GM23338 (cell line): ENCODE data around the gene SUMO4. TPM values are rescaled to one million over a fixed set of nuclear protein-coding genes. Genes with fewer than 3 reads are reported as not detected.

ENCODE experiments used
- ATAC-seq: fragments of 200-7000 bp; cut with Tn5 transposase; 3 replicates; pipeline ENCODE4 v1.9.1; 2020
- DNase-seq: peaks from one replicate; pipeline ENCODE4 v3.0.0-alpha.2; 2015; ENCODE audit warnings: low spot score
- H2AFZ ChIP-seq: fragments of 200-600 bp; sonication (generic); 2 replicates; pipeline ENCODE4 v1.8.0; 2016; ENCODE audit warnings: antibody characterized with exemption, mild to moderate bottlenecking, moderate library complexity
- H3F3A ChIP-seq: fragments of 200-600 bp; sonication (generic); replicated peaks from 2 replicates; pipeline ENCODE4 v1.8.0; 2017; ENCODE audit warnings: antibody characterized with exemption, mixed run types, low read depth
- H3K27ac ChIP-seq: fragments of 200-600 bp; sonication (generic); 2 replicates; pipeline ENCODE4 v1.6.1; 2016; ENCODE audit warnings: low read depth
- H3K27me3 ChIP-seq: fragments of 200-600 bp; sonication (generic); 2 replicates; pipeline ENCODE4 v1.8.0; 2016; ENCODE audit warnings: mild to moderate bottlenecking, mixed run types, moderate library complexity; ENCODE audit not compliant: insufficient read depth
- H3K36me3 ChIP-seq: fragments of 200-600 bp; sonication (generic); 2 replicates; pipeline ENCODE4 v1.8.0; 2016; ENCODE audit warnings: mild to moderate bottlenecking; ENCODE audit not compliant: insufficient read depth
- H3K4me1 ChIP-seq: fragments of 200-600 bp; sonication (generic); 2 replicates; pipeline ENCODE4 v1.8.0; 2016; ENCODE audit warnings: mild to moderate bottlenecking, moderate library complexity; ENCODE audit not compliant: insufficient read depth
- H3K4me2 ChIP-seq: fragments of 200-600 bp; sonication (generic); 2 replicates; pipeline ENCODE4 v1.7.1; 2017; ENCODE audit warnings: mixed run types
- H3K4me3 ChIP-seq: fragments of 200-600 bp; sonication (generic); 2 replicates; pipeline ENCODE4 v1.6.1; 2016; ENCODE audit warnings: mixed run types
- H3K79me2 ChIP-seq: fragments of 200-600 bp; sonication (generic); replicated peaks from 2 replicates; pipeline ENCODE4 v1.8.0; 2017; ENCODE audit warnings: mild to moderate bottlenecking; ENCODE audit not compliant: insufficient read depth
- H3K9me2 ChIP-seq: fragments of 200-600 bp; sonication (generic); 2 replicates; pipeline ENCODE4 v1.8.0; 2017; ENCODE audit not compliant: insufficient read depth
- H4K20me1 ChIP-seq: fragments of 200-600 bp; sonication (generic); replicated peaks from 2 replicates; pipeline ENCODE4 v1.8.0; 2017; ENCODE audit warnings: mild to moderate bottlenecking; ENCODE audit not compliant: insufficient read depth
- H3K27ac Mint-ChIP-seq: 2 replicates; pipeline ENCODE4 v1.8.0; 2020; ENCODE audit warnings: inconsistent platforms, mild to moderate bottlenecking, moderate library complexity, mixed read lengths
- H3K27me3 Mint-ChIP-seq: 3 replicates; pipeline ENCODE4 v1.8.0; 2022; ENCODE audit warnings: low read depth, mild to moderate bottlenecking, moderate library complexity, mixed read lengths, inconsistent platforms; ENCODE audit not compliant: insufficient read depth, poor library complexity
- H3K36me3 Mint-ChIP-seq: 3 replicates; pipeline ENCODE4 v1.8.0; 2021; ENCODE audit warnings: low read depth, mild to moderate bottlenecking, inconsistent platforms, moderate library complexity, mixed read lengths
- H3K4me1 Mint-ChIP-seq: 3 replicates; pipeline ENCODE4 v1.8.0; 2020; ENCODE audit warnings: mild to moderate bottlenecking, inconsistent platforms, mixed read lengths
- H3K4me3 Mint-ChIP-seq: 3 replicates; pipeline ENCODE4 v1.8.0; 2021; ENCODE audit warnings: moderate library complexity, mild to moderate bottlenecking, inconsistent platforms, mixed read lengths
- H3K9me3 Mint-ChIP-seq: 3 replicates; pipeline ENCODE4 v1.8.0; 2020; ENCODE audit warnings: moderate library complexity, mild to moderate bottlenecking, inconsistent platforms, mixed read lengths
- CREB1 ChIP-seq: fragments of 250-450 bp; sonication (Bioruptor Pico); IDR thresholded peaks from 2 replicates; pipeline ENCODE4 v1.5.0; 2020; ENCODE audit warnings: low read depth, mild to moderate bottlenecking, moderate library complexity
- EZH2 ChIP-seq: fragments of 200-600 bp; sonication (generic); IDR thresholded peaks from one replicate; pipeline ENCODE4 v1.8.0; 2017; ENCODE audit warnings: antibody characterized with exemption, mild to moderate bottlenecking, low read depth; ENCODE audit not compliant: unreplicated experiment
- EZH2phosphoT487 ChIP-seq: fragments of 200-600 bp; sonication (generic); IDR thresholded peaks from one replicate; pipeline ENCODE4 v1.8.1; 2018; ENCODE audit warnings: antibody characterized with exemption; ENCODE audit not compliant: unreplicated experiment
- JUNB ChIP-seq: IDR thresholded peaks from one replicate; pipeline ENCODE4 v1.6.1; 2016; ENCODE audit warnings: antibody characterized with exemption; ENCODE audit not compliant: unreplicated experiment
- NANOG ChIP-seq: IDR thresholded peaks from 2 replicates; pipeline ENCODE4 v1.6.1; 2016; ENCODE audit warnings: antibody characterized with exemption, borderline replicate concordance
- POLR2AphosphoS5 ChIP-seq: IDR thresholded peaks from 2 replicates; pipeline ENCODE4 v1.6.1; 2016; ENCODE audit warnings: antibody characterized with exemption, low read depth
- STAT1 ChIP-seq: IDR thresholded peaks from one replicate; pipeline ENCODE4 v1.6.1; 2016; ENCODE audit warnings: antibody characterized with exemption; ENCODE audit not compliant: unreplicated experiment
- ZNF114 ChIP-seq: fragments of 250-450 bp; sonication (Bioruptor Pico); IDR thresholded peaks from 2 replicates; pipeline ENCODE4 v1.5.0; 2020; ENCODE audit warnings: mild to moderate bottlenecking, moderate library complexity
- ZNF331 ChIP-seq: fragments of 250-450 bp; sonication (Bioruptor Pico); IDR thresholded peaks from 2 replicates; pipeline ENCODE4 v1.5.0; 2020; ENCODE audit warnings: low read depth, mild to moderate bottlenecking, moderate library complexity
- polyA plus RNA-seq: library from polyadenylated mRNA; unstranded; fragments of >200 nt; fragmentation: Nextera tagmentation; extraction: Ambion mirVana; gene quantifications from 2 replicates; pipeline ENCODE4 v1.2.1, GENCODE V29; 2016
- total RNA-seq: library from RNA; depleted of rRNA; stranded (reverse); fragments of >200 nt; shearing (Covaris generic); gene quantifications from 2 replicates; pipeline ENCODE4 v1.2.3, GENCODE V29; 2014
- TF ChIP-seq, protein P1 (sequence below), 2 experiments: fragments of 200-600 bp in 1 of 2; sonication (generic) in 1 of 2; conservative IDR thresholded peaks; 2 replicates each; pipeline versions ENCODE4 v1.5.1 to v1.6.1; 2016 to 2017; ENCODE audit warnings: antibody characterized with exemption in 2 of 2, low read depth in 2 of 2, mild to moderate bottlenecking in 2 of 2, moderate library complexity in 1 of 2
- TF ChIP-seq, protein P2 (sequence below): IDR thresholded peaks from 2 replicates; pipeline ENCODE4 v1.6.1; 2016; ENCODE audit warnings: antibody characterized with exemption
- TF ChIP-seq, protein P3 (sequence below): fragments of 250-450 bp; sonication (Bioruptor Pico); IDR thresholded peaks from 2 replicates; pipeline ENCODE4 v1.5.0; 2020; ENCODE audit warnings: mild to moderate bottlenecking, moderate library complexity
- TF ChIP-seq, protein P4 (sequence below): IDR thresholded peaks from one replicate; pipeline ENCODE4 v1.6.1; 2018; ENCODE audit warnings: antibody characterized with exemption; ENCODE audit not compliant: unreplicated experiment

The SUMO4 gene
- total and polyA plus RNA-seq, 2 experiments from 2014 or later, result 1.9 to 2.1 TPM

DNA sequence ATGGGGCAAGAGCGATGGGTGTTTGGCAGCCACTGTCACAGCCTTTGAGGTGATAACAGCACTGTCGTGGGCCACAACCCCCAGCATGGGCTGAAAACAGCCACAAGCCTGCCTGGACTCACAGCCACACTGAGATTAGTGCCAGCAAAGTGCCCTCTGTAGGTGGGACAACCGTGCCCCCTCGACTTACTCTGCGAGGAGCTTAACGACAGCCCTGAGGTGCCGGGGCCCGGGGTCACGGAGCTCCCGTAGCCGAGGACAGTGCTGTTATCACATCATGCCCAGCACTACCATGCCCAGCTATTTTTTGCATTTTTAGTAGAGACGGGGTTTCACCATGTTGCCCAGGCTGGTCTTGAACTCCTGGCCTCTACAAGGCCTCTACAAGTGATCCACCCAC, 36.6 kb downstream of the SUMO4 start:
- Histone ChIP-seq H3K27ac (no peak overlapping the region), H3K4me3 (no peak overlapping the region), H3K4me1 (no peaks in the 10 kb centered on the region), H3F3A (no peaks in the 10 kb centered on the region), H2AFZ (no peak overlapping the region), H3K27me3 (no peaks in the 10 kb centered on the region), H3K36me3 (no peaks in the 10 kb centered on the region), H4K20me1 (no peaks in the 10 kb centered on the region), H3K4me2 (no peak overlapping the region), H3K79me2 (no peaks in the 10 kb centered on the region), H3K9me2 (no peaks in the 10 kb centered on the region)
- ATAC-seq (no peak), DNase-seq (no peak)
- no peak overlapping the region for H3K4me3 Mint-ChIP-seq
- no peaks in the 10 kb centered on the region for H3K9me3 Mint-ChIP-seq
- H3K27ac Mint-ChIP-seq, result no peak overlapping the region
- no peaks in the 10 kb centered on the region for H3K36me3 Mint-ChIP-seq
- H3K4me1 Mint-ChIP-seq, result peaks cover 11% of the 10 kb centered on the region; the same call in 2 of the 3 replicates
- TF ChIP-seq, protein P1, sequence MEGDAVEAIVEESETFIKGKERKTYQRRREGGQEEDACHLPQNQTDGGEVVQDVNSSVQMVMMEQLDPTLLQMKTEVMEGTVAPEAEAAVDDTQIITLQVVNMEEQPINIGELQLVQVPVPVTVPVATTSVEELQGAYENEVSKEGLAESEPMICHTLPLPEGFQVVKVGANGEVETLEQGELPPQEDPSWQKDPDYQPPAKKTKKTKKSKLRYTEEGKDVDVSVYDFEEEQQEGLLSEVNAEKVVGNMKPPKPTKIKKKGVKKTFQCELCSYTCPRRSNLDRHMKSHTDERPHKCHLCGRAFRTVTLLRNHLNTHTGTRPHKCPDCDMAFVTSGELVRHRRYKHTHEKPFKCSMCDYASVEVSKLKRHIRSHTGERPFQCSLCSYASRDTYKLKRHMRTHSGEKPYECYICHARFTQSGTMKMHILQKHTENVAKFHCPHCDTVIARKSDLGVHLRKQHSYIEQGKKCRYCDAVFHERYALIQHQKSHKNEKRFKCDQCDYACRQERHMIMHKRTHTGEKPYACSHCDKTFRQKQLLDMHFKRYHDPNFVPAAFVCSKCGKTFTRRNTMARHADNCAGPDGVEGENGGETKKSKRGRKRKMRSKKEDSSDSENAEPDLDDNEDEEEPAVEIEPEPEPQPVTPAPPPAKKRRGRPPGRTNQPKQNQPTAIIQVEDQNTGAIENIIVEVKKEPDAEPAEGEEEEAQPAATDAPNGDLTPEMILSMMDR (conservative IDR thresholded peaks at IDR 0.05; ENCODE audit: low read depth in 2 of 2), result no peak
- TF ChIP-seq EZH2, result no peak
- TF ChIP-seq ZNF331 (CRISPR knock-in tag), result no peak
- TF ChIP-seq JUNB, result no peak
- TF ChIP-seq, protein P2, sequence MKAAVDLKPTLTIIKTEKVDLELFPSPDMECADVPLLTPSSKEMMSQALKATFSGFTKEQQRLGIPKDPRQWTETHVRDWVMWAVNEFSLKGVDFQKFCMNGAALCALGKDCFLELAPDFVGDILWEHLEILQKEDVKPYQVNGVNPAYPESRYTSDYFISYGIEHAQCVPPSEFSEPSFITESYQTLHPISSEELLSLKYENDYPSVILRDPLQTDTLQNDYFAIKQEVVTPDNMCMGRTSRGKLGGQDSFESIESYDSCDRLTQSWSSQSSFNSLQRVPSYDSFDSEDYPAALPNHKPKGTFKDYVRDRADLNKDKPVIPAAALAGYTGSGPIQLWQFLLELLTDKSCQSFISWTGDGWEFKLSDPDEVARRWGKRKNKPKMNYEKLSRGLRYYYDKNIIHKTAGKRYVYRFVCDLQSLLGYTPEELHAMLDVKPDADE, result no peak
- TF ChIP-seq, protein P3, sequence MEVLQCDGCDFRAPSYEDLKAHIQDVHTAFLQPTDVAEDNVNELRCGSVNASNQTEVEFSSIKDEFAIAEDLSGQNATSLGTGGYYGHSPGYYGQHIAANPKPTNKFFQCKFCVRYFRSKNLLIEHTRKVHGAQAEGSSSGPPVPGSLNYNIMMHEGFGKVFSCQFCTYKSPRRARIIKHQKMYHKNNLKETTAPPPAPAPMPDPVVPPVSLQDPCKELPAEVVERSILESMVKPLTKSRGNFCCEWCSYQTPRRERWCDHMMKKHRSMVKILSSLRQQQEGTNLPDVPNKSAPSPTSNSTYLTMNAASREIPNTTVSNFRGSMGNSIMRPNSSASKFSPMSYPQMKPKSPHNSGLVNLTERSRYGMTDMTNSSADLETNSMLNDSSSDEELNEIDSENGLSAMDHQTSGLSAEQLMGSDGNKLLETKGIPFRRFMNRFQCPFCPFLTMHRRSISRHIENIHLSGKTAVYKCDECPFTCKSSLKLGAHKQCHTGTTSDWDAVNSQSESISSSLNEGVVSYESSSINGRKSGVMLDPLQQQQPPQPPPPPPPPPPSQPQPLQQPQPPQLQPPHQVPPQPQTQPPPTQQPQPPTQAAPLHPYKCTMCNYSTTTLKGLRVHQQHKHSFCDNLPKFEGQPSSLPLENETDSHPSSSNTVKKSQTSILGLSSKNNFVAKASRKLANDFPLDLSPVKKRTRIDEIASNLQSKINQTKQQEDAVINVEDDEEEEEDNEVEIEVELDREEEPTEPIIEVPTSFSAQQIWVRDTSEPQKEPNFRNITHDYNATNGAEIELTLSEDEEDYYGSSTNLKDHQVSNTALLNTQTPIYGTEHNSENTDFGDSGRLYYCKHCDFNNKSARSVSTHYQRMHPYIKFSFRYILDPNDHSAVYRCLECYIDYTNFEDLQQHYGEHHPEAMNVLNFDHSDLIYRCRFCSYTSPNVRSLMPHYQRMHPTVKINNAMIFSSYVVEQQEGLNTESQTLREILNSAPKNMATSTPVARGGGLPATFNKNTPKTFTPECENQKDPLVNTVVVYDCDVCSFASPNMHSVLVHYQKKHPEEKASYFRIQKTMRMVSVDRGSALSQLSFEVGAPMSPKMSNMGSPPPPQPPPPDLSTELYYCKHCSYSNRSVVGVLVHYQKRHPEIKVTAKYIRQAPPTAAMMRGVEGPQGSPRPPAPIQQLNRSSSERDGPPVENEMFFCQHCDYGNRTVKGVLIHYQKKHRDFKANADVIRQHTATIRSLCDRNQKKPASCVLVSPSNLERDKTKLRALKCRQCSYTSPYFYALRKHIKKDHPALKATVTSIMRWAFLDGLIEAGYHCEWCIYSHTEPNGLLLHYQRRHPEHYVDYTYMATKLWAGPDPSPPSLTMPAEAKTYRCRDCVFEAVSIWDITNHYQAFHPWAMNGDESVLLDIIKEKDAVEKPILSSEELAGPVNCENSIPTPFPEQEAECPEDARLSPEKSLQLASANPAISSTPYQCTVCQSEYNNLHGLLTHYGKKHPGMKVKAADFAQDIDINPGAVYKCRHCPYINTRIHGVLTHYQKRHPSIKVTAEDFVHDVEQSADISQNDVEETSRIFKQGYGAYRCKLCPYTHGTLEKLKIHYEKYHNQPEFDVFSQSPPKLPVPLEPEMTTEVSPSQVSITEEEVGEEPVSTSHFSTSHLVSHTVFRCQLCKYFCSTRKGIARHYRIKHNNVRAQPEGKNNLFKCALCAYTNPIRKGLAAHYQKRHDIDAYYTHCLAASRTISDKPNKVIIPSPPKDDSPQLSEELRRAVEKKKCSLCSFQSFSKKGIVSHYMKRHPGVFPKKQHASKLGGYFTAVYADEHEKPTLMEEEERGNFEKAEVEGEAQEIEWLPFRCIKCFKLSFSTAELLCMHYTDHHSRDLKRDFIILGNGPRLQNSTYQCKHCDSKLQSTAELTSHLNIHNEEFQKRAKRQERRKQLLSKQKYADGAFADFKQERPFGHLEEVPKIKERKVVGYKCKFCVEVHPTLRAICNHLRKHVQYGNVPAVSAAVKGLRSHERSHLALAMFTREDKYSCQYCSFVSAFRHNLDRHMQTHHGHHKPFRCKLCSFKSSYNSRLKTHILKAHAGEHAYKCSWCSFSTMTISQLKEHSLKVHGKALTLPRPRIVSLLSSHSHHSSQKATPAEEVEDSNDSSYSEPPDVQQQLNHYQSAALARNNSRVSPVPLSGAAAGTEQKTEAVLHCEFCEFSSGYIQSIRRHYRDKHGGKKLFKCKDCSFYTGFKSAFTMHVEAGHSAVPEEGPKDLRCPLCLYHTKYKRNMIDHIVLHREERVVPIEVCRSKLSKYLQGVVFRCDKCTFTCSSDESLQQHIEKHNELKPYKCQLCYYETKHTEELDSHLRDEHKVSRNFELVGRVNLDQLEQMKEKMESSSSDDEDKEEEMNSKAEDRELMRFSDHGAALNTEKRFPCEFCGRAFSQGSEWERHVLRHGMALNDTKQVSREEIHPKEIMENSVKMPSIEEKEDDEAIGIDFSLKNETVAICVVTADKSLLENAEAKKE (CRISPR knock-in tag), result no peak
- TF ChIP-seq POLR2AphosphoS5, result no peak
- TF ChIP-seq STAT1, result no peak
- TF ChIP-seq, protein P4, sequence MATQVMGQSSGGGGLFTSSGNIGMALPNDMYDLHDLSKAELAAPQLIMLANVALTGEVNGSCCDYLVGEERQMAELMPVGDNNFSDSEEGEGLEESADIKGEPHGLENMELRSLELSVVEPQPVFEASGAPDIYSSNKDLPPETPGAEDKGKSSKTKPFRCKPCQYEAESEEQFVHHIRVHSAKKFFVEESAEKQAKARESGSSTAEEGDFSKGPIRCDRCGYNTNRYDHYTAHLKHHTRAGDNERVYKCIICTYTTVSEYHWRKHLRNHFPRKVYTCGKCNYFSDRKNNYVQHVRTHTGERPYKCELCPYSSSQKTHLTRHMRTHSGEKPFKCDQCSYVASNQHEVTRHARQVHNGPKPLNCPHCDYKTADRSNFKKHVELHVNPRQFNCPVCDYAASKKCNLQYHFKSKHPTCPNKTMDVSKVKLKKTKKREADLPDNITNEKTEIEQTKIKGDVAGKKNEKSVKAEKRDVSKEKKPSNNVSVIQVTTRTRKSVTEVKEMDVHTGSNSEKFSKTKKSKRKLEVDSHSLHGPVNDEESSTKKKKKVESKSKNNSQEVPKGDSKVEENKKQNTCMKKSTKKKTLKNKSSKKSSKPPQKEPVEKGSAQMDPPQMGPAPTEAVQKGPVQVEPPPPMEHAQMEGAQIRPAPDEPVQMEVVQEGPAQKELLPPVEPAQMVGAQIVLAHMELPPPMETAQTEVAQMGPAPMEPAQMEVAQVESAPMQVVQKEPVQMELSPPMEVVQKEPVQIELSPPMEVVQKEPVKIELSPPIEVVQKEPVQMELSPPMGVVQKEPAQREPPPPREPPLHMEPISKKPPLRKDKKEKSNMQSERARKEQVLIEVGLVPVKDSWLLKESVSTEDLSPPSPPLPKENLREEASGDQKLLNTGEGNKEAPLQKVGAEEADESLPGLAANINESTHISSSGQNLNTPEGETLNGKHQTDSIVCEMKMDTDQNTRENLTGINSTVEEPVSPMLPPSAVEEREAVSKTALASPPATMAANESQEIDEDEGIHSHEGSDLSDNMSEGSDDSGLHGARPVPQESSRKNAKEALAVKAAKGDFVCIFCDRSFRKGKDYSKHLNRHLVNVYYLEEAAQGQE, result no peak
- TF ChIP-seq CREB1 (CRISPR knock-in tag), result no peak
- TF ChIP-seq NANOG, result no peak
- TF ChIP-seq ZNF114 (CRISPR knock-in tag), result no peak
- no peak for TF ChIP-seq EZH2phosphoT487
- peaks cover 16% of the 10 kb centered on the region for H3K27me3 Mint-ChIP-seq
